Measurements from ENCODE around the gene TRIM33.

DNA sequence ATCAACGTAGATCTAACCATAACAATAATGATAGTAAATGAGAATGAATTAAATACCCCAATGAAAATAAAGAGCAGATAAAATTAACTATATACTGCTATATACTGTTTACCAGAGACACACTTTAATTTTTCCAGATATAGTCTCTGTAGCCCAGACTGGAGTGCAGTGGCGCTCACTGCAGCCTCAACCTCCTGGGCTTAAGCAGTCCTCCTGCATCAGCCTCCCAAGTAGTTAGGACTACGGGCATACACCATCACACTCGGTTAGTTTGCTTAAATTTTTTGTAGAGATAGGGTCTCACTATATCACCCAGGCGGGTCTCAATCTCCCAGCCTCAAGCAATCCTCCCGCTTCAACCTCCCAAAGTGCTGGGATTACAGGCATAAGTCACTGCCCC, 37.2 kb downstream of the TRIM33 start:
- TF ChIP-seq, protein P1, sequence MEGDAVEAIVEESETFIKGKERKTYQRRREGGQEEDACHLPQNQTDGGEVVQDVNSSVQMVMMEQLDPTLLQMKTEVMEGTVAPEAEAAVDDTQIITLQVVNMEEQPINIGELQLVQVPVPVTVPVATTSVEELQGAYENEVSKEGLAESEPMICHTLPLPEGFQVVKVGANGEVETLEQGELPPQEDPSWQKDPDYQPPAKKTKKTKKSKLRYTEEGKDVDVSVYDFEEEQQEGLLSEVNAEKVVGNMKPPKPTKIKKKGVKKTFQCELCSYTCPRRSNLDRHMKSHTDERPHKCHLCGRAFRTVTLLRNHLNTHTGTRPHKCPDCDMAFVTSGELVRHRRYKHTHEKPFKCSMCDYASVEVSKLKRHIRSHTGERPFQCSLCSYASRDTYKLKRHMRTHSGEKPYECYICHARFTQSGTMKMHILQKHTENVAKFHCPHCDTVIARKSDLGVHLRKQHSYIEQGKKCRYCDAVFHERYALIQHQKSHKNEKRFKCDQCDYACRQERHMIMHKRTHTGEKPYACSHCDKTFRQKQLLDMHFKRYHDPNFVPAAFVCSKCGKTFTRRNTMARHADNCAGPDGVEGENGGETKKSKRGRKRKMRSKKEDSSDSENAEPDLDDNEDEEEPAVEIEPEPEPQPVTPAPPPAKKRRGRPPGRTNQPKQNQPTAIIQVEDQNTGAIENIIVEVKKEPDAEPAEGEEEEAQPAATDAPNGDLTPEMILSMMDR (IDR thresholded peaks at IDR 0.05), result no peak
- TF ChIP-seq EP300 (IDR thresholded peaks at IDR 0.05) (no peak), POLR2A (IDR thresholded peaks at IDR 0.05) (no peak)

All from tibial nerve (tissue), 4 donors.